ENCODE measurements around the gene TMTC4. TPM values are rescaled to one million over a fixed set of nuclear protein-coding genes. Genes with fewer than 3 reads are reported as not detected.

Gene TMTC4
- polyA plus RNA-seq, 1 donor from 2014 or later: 123 TPM

- Histone ChIP-seq H3K9ac (ENCODE audit: low read length) (no peak overlapping the region), H3K36me3 (ENCODE audit: insufficient read depth, low read length) (no peaks in the 10 kb centered on the region), H3K4me2 (ENCODE audit: low read length) (no peak overlapping the region), H3F3A (ENCODE audit: insufficient read depth, low read length, poor library complexity, severe bottlenecking) (no peaks in the 10 kb centered on the region), H2AFZ (ENCODE audit: low read depth, low read length) (no peak overlapping the region), H3K27me3 (ENCODE audit: insufficient read depth, low read depth, low read length) (no peaks in the 10 kb centered on the region), H3K4me3 (ENCODE audit: low read length) (no peak overlapping the region), H3K79me2 (replicated peaks; ENCODE audit: insufficient read depth, low read length) (no peaks in the 10 kb centered on the region), H3K9me3 (ENCODE audit: low read length) (no peaks in the 10 kb centered on the region), H3K9me2 (ENCODE audit: insufficient read depth, low read length) (no peaks in the 10 kb centered on the region), H4K20me1 (ENCODE audit: insufficient read depth) (no peaks in the 10 kb centered on the region), H3K27ac (ENCODE audit: low read length) (no peak overlapping the region)
- TF ChIP-seq RAD21 (conservative IDR thresholded peaks at IDR 0.05): no peak
- TF ChIP-seq, protein P1, sequence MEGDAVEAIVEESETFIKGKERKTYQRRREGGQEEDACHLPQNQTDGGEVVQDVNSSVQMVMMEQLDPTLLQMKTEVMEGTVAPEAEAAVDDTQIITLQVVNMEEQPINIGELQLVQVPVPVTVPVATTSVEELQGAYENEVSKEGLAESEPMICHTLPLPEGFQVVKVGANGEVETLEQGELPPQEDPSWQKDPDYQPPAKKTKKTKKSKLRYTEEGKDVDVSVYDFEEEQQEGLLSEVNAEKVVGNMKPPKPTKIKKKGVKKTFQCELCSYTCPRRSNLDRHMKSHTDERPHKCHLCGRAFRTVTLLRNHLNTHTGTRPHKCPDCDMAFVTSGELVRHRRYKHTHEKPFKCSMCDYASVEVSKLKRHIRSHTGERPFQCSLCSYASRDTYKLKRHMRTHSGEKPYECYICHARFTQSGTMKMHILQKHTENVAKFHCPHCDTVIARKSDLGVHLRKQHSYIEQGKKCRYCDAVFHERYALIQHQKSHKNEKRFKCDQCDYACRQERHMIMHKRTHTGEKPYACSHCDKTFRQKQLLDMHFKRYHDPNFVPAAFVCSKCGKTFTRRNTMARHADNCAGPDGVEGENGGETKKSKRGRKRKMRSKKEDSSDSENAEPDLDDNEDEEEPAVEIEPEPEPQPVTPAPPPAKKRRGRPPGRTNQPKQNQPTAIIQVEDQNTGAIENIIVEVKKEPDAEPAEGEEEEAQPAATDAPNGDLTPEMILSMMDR (IDR thresholded peaks at IDR 0.05; ENCODE audit: poor library complexity, severe bottlenecking): no peak
- no peak for TF ChIP-seq SMC3 (conservative IDR thresholded peaks at IDR 0.05; ENCODE audit: poor library complexity)
- no peak for TF ChIP-seq TAF1 (IDR thresholded peaks at IDR 0.05; ENCODE audit: low read depth)
Observed at GRCh38 chr13:100610391-100611347, 63.9 kb downstream of the TMTC4 start.

DNA sequence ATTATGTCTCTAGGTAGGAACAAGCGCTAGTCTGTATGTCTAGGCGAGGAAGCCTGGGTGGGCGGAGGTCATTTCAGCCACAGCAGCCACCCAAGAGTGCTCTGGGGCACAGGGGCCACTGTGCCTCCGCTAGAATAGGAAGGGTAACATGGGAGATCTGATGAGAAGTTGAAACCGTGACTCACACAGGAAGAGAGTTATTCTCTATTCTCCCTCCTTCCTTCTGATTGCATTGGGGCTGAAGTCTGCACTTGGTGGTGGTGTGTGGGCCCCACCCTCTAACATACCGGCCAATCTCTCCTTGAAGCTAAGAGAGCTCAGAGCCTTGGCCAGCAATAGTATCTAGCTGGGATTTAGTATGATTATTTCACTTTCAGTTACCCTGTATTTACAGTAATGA lies 65.7 kb downstream of the TMTC4 start:
- Histone ChIP-seq H3K9me3 (ENCODE audit: low read length) (no peaks in the 10 kb centered on the region), H4K20me1 (ENCODE audit: insufficient read depth) (no peaks in the 10 kb centered on the region), H3K36me3 (ENCODE audit: insufficient read depth, low read length) (no peaks in the 10 kb centered on the region), H3K27me3 (ENCODE audit: insufficient read depth, low read depth, low read length) (no peaks in the 10 kb centered on the region), H3K79me2 (replicated peaks; ENCODE audit: insufficient read depth, low read length) (no peaks in the 10 kb centered on the region), H3K9me2 (ENCODE audit: insufficient read depth, low read length) (no peaks in the 10 kb centered on the region), H3K9ac (ENCODE audit: low read length) (no peak overlapping the region), H3K27ac (ENCODE audit: low read length) (no peak overlapping the region), H2AFZ (ENCODE audit: low read depth, low read length) (no peak overlapping the region), H3K4me3 (ENCODE audit: low read length) (no peak overlapping the region), H3F3A (ENCODE audit: insufficient read depth, low read length, poor library complexity, severe bottlenecking) (no peaks in the 10 kb centered on the region), H3K4me2 (ENCODE audit: low read length) (no peak overlapping the region)
- TF ChIP-seq POLR2AphosphoS5 (IDR thresholded peaks at IDR 0.05): no peak
- TF ChIP-seq RAD21 (conservative IDR thresholded peaks at IDR 0.05): no peak
- no peak for TF ChIP-seq SMC3 (conservative IDR thresholded peaks at IDR 0.05; ENCODE audit: poor library complexity)

- no peaks in the 10 kb centered on the region for H3F3A ChIP-seq (ENCODE audit: insufficient read depth, low read length, poor library complexity, severe bottlenecking)
- no peaks in the 10 kb centered on the region for H3K27me3 ChIP-seq (ENCODE audit: insufficient read depth, low read depth, low read length)
- H3K36me3 ChIP-seq (ENCODE audit: insufficient read depth, low read length): no peaks in the 10 kb centered on the region
- H3K9me2 ChIP-seq (ENCODE audit: insufficient read depth, low read length): no peaks in the 10 kb centered on the region
- no peak overlapping the region for H2AFZ ChIP-seq (ENCODE audit: low read depth, low read length)
- H3K9ac ChIP-seq (ENCODE audit: low read length): no peak overlapping the region
- H3K4me3 ChIP-seq (ENCODE audit: low read length): no peak overlapping the region
- no peak overlapping the region for H3K4me2 ChIP-seq (ENCODE audit: low read length)
- H3K79me2 ChIP-seq (replicated peaks; ENCODE audit: insufficient read depth, low read length): no peaks in the 10 kb centered on the region
- no peak overlapping the region for H3K27ac ChIP-seq (ENCODE audit: low read length)
- no peaks in the 10 kb centered on the region for H4K20me1 ChIP-seq (ENCODE audit: insufficient read depth)
- TF ChIP-seq RAD21 (conservative IDR thresholded peaks at IDR 0.05) (no peak), EP300 (conservative IDR thresholded peaks at IDR 0.05; ENCODE audit: poor library complexity, severe bottlenecking) (no peak), POLR2AphosphoS5 (IDR thresholded peaks at IDR 0.05) (no peak), MXI1 (conservative IDR thresholded peaks at IDR 0.05; ENCODE audit: poor library complexity, severe bottlenecking) (no peak), EZH2 (IDR thresholded peaks at IDR 0.05; ENCODE audit: borderline replicate concordance, insufficient read depth, low read length, poor library complexity, severe bottlenecking) (no peak), TAF1 (IDR thresholded peaks at IDR 0.05; ENCODE audit: low read depth) (no peak), SMC3 (conservative IDR thresholded peaks at IDR 0.05; ENCODE audit: poor library complexity) (no peak), REST (IDR thresholded peaks at IDR 0.05; ENCODE audit: borderline replicate concordance) (no peak)
- TF ChIP-seq, protein P1 (IDR thresholded peaks at IDR 0.05; ENCODE audit: poor library complexity, severe bottlenecking): no peak
- no peaks in the 10 kb centered on the region for H3K9me3 ChIP-seq (ENCODE audit: low read length)
Observed at GRCh38 chr13:100608489-100608888, 66.1 kb downstream of the TMTC4 start.
